ENCODE results near the gene ARSG. TPM values are rescaled to one million over a fixed set of nuclear protein-coding genes. Genes with fewer than 3 reads are reported as not detected.

ARSG gene
- total and polyA plus RNA-seq, 2 of the 13 experiments (the other 11 are each of a cell fraction or from before 2014, with no cell fraction given): 3.7 to 15.2 TPM

DNA sequence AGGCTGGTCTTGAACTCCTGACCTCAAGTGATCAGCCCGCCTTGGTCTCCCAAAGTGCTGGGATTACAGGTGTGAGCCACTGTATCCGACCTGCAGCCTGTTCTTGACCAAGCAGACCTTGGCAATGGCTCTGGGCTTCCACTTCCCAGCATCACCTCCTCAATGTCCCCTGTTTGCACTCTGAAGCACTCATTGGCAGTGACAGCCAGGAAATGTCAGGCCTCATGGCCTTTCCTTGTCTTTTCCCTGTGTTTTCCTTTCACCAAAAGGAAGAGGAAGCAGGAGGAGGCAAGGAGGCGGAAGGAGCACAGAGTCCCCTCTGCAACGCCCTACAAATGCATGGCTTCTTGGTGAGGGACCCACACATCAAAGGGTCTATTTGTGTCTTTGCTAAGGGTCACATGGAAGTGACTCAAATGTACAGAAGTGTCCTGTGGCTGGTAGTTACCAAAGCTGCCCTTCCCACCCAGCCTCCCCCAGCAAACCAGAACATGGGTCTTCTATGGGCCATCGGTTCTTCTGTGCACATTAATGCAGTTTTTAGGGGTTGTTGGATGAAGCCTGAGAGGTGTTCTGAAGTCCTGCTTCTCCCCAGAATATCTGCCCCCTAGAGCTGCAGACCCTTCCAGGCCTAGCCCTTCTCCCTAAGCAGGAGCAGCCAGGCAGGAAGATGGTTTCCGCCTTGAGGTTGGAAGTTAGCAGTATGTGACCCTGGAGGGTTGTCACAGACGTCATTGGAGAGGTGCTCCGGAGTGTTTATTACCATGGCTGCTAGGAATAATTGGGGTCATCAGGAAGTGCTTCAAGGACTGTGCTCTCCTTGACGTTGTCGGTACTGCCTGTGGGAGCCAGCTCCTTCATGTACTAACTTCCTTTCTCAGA lies 105.2 kb downstream of the ARSG start:
- intact Hi-C loops (cut with micrococcal nuclease; ENCODE audit: unreplicated experiment): no loop called here
- 92% methylated on average over 10 of the region's 10 CpGs for WGBS (ENCODE audit: low lambda C conversion rate)
- Histone ChIP-seq H3K79me2 (ENCODE audit: insufficient read depth, low read length) (no peaks in the 10 kb centered on the region), H3K27ac (ENCODE audit: extremely low read length, insufficient read depth, low read length) (no peak overlapping the region), H3K4me2 (ENCODE audit: low read depth, low read length) (no peak overlapping the region), H3K9me3 (ENCODE audit: low read length) (peaks cover 5% of the 10 kb centered on the region; the same call in 1 of the 2 replicates), H2AFZ (ENCODE audit: low read length) (no peak overlapping the region), H3K4me1 (ENCODE audit: insufficient read depth, low read length) (peaks cover 78% of the 10 kb centered on the region), H3K9ac (ENCODE audit: insufficient read depth, low read depth, low read length) (no peak overlapping the region), H4K20me1 (ENCODE audit: insufficient read depth, low read length) (no peaks in the 10 kb centered on the region), H3K27me3 (ENCODE audit: control insufficient read depth in 1 of 2, insufficient read depth in 2 of 2, low read length in 2 of 2) (no peaks in the 10 kb centered on the region), H3K4me3 (replicated peaks in 1 of 3; ENCODE audit: insufficient read depth in 1 of 3, low read depth in 2 of 3, low read length in 3 of 3) (no peak overlapping the region), H3K36me3 (replicated peaks in 1 of 2; ENCODE audit: control insufficient read depth in 1 of 2, insufficient read depth in 2 of 2, low read length in 2 of 2) (no peaks in the 10 kb centered on the region; a peak in 1 of 5 replicates)
- BruUV-seq (replicated peaks): no TSS peak
- POLR2A ChIA-PET: interaction anchor here (4.0 kb wide), 1 partner anchor 13 kb away, joined by 15 read pairs; no protein-coding TSS in a partner anchor
- FAIRE-seq (no peak), DNase-seq (ENCODE audit: low spot score) (no peak), ATAC-seq (no peak)
- CTCF ChIA-PET (ENCODE audit: low intra/inter-chr PET ratio, low total read pairs): no interaction called here
- in situ Hi-C loops (cut with HindIII; ENCODE audit: extremely low pct_ligation_motif_present, low pct_unique_long_range_greater_than_20kb): no loop called here
- TF ChIP-seq, protein P1, sequence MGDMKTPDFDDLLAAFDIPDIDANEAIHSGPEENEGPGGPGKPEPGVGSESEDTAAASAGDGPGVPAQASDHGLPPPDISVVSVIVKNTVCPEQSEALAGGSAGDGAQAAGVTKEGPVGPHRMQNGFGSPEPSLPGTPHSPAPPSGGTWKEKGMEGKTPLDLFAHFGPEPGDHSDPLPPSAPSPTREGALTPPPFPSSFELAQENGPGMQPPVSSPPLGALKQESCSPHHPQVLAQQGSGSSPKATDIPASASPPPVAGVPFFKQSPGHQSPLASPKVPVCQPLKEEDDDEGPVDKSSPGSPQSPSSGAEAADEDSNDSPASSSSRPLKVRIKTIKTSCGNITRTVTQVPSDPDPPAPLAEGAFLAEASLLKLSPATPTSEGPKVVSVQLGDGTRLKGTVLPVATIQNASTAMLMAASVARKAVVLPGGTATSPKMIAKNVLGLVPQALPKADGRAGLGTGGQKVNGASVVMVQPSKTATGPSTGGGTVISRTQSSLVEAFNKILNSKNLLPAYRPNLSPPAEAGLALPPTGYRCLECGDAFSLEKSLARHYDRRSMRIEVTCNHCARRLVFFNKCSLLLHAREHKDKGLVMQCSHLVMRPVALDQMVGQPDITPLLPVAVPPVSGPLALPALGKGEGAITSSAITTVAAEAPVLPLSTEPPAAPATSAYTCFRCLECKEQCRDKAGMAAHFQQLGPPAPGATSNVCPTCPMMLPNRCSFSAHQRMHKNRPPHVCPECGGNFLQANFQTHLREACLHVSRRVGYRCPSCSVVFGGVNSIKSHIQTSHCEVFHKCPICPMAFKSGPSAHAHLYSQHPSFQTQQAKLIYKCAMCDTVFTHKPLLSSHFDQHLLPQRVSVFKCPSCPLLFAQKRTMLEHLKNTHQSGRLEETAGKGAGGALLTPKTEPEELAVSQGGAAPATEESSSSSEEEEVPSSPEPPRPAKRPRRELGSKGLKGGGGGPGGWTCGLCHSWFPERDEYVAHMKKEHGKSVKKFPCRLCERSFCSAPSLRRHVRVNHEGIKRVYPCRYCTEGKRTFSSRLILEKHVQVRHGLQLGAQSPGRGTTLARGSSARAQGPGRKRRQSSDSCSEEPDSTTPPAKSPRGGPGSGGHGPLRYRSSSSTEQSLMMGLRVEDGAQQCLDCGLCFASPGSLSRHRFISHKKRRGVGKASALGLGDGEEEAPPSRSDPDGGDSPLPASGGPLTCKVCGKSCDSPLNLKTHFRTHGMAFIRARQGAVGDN (CRISPR knock-in tag; IDR thresholded peaks at IDR 0.05): 0 out of 2 replicates have a peak, but pooled peaks have one; percentile 10
- TF ChIP-seq ZNF253 (CRISPR knock-in tag; IDR thresholded peaks at IDR 0.05; ENCODE audit: borderline replicate concordance) (peak; percentile 80; the same call in 1 of the 2 replicates), ZNF292 (CRISPR knock-in tag; IDR thresholded peaks at IDR 0.05; ENCODE audit: borderline replicate concordance, low read depth) (no peak), SPEN (CRISPR knock-in tag; IDR thresholded peaks at IDR 0.05; ENCODE audit: low read depth) (0 out of 2 replicates have a peak, but pooled peaks have one; percentile 29)
